ENCODE results near the gene KIF20B. TPM values are rescaled to one million over a fixed set of nuclear protein-coding genes. Genes with fewer than 3 reads are reported as not detected.

KIF20B gene
- total RNA-seq, 1 donor from 2014 or later = 2.1 TPM

GRCh38 chr10:89677341-89677740 is 24.0 kb upstream of the KIF20B start:
- no peak for TF ChIP-seq CTCF (IDR thresholded peaks at IDR 0.05; ENCODE audit: insufficient read depth, low read length, severe bottlenecking)
- Histone ChIP-seq H3K27me3 (ENCODE audit: control insufficient read depth, insufficient read depth, low read length) (no peaks in the 10 kb centered on the region), H3K36me3 (ENCODE audit: control insufficient read depth, insufficient read depth, low read length) (no peaks in the 10 kb centered on the region), H3K4me3 (ENCODE audit: low read depth, low read length) (no peak overlapping the region)
- FAIRE-seq (no peak), DNase-seq (ENCODE audit: low read depth) (no peak)

GRCh38 chr10:89679986-89680385 is 21.4 kb upstream of the KIF20B start:
- Histone ChIP-seq H3K4me3 (ENCODE audit: low read depth, low read length) (no peak overlapping the region), H3K27me3 (ENCODE audit: control insufficient read depth, insufficient read depth, low read length) (no peaks in the 10 kb centered on the region), H3K36me3 (ENCODE audit: control insufficient read depth, insufficient read depth, low read length) (no peaks in the 10 kb centered on the region)
- no peak for FAIRE-seq
- no peak for TF ChIP-seq CTCF (IDR thresholded peaks at IDR 0.05; ENCODE audit: insufficient read depth, low read length, severe bottlenecking)
- DNase-seq (ENCODE audit: low read depth) = no peak

GRCh38 chr10:89683883-89684282 is 17.5 kb upstream of the KIF20B start:
- no peak for FAIRE-seq
- no peak for TF ChIP-seq CTCF (IDR thresholded peaks at IDR 0.05; ENCODE audit: insufficient read depth, low read length, severe bottlenecking)
- no peak for DNase-seq (ENCODE audit: low read depth)
- Histone ChIP-seq H3K36me3 (ENCODE audit: control insufficient read depth, insufficient read depth, low read length) (no peaks in the 10 kb centered on the region), H3K27me3 (ENCODE audit: control insufficient read depth, insufficient read depth, low read length) (no peaks in the 10 kb centered on the region), H3K4me3 (ENCODE audit: low read depth, low read length) (no peak overlapping the region)

GRCh38 chr10:89684604-89685003 is 16.8 kb upstream of the KIF20B start:
- no peaks in the 10 kb centered on the region for H3K27me3 ChIP-seq (ENCODE audit: control insufficient read depth, insufficient read depth, low read length)
- H3K4me3 ChIP-seq (ENCODE audit: low read depth, low read length) = no peak overlapping the region
- no peaks in the 10 kb centered on the region for H3K36me3 ChIP-seq (ENCODE audit: control insufficient read depth, insufficient read depth, low read length)
- no peak for FAIRE-seq
- DNase-seq (ENCODE audit: low read depth) = peak; percentile 68
- no peak for TF ChIP-seq CTCF (IDR thresholded peaks at IDR 0.05; ENCODE audit: insufficient read depth, low read length, severe bottlenecking)

GRCh38 chr10:89685936-89686335 is 15.5 kb upstream of the KIF20B start:
- Histone ChIP-seq H3K36me3 (ENCODE audit: control insufficient read depth, insufficient read depth, low read length) (no peaks in the 10 kb centered on the region), H3K27me3 (ENCODE audit: control insufficient read depth, insufficient read depth, low read length) (no peaks in the 10 kb centered on the region), H3K4me3 (ENCODE audit: low read depth, low read length) (no peak overlapping the region)
- TF ChIP-seq CTCF (IDR thresholded peaks at IDR 0.05; ENCODE audit: insufficient read depth, low read length, severe bottlenecking) = no peak
- no peak for FAIRE-seq
- DNase-seq (ENCODE audit: low read depth) = no peak

- FAIRE-seq (no peak), DNase-seq (ENCODE audit: low read depth) (no peak)
- H3K4me3 ChIP-seq (ENCODE audit: low read depth, low read length) = no peak overlapping the region
- no peaks in the 10 kb centered on the region for H3K27me3 ChIP-seq (ENCODE audit: control insufficient read depth, insufficient read depth, low read length)
- TF ChIP-seq CTCF (IDR thresholded peaks at IDR 0.05; ENCODE audit: insufficient read depth, low read length, severe bottlenecking) = no peak
- no peaks in the 10 kb centered on the region for H3K36me3 ChIP-seq (ENCODE audit: control insufficient read depth, insufficient read depth, low read length)
These were observed 11.4 kb upstream of the KIF20B start for GRCh38 chr10:89690027-89690426.
